HG03060 (cell line): ENCODE measurements around the gene ZNF57.
A peak's percentile ranks its signal among the peaks of the same experiment; 100 is the strongest.
"Not testable (repeated sequence)": the region's sequence is repeated elsewhere in the genome, so short reads cannot be mapped to it uniquely, and the experiment has no call there.

Experiments used
- ATAC-seq: cut with Tn5 transposase; IDR thresholded peaks from one replicate; pipeline ENCODE4 v1.9.1; 2021; ENCODE audit warnings: low read depth, moderate number of reproducible peaks; ENCODE audit not compliant: unreplicated experiment

The ZNF57 gene

DNA sequence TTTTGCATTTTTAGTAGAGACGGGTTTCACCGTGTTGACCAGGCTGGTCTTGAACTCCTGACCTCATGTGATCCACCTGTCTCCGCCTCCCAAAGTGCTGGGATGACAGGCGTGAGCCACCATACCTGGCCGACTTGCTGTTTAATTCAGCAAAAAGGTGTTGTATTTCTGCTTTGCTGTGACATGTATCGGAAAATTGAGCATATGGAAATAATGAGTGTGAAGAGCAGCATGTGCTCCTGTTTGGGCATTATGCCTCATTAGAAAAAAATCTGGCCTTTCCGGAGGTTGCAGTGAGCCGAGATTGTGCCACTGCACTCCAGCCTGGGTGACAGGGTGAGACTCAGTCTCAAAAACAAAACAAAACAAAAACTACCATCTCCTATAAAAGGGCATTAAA is 10.2 kb upstream of the ZNF57 start:
- ATAC-seq, result not testable (repeated sequence)

DNA sequence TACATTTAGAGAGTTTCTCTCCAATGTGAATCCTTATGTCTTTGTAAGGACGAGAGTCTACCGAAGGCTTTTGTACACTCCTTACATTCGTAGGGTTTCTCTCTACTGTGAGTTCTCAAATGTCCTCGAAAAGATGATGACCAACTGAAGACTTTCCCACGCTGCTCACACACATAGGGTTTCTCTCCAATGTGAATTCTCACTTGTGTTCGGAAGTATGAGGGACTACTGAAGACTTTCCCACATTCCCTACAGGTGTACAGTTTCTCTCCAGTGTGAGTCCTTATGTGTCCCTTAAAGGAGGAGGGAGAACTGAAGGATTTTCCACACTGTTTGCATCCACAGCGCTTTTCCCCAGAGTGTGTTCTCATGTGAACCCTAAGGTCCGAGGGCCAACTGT is 4.0 kb upstream of the ZNF57 start:
- no peak for ATAC-seq

DNA sequence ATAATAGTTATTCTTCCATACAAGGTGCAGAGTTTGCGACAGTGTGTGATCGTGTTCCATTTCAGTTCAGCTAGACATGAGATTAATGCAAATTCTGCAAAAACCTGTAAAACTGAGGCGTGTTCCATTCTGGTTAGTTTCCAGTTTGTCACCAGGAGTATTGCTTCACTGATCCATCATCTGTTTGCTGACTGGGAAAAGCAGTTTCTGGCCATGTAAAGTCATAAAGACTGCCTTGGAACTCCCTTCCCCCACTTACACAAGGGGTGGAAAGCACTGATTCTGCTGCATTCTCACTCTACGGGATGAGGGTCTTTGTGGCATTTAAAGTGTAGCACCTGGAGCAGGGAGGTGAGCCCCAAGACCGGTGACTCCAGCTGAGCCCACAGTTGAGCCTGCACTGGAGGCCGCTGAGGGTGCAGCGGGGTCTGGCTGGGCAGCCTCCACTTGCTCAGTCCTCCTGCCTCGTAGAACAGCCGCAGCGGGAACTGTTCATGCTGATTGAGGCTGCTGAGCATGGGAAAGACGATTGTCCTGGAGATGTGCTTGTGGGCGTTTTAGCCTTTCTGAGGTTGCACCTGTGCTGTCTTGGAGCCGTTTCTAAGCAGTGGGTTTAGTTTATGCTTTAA is 2.0 kb downstream of the ZNF57 start:
- no peak for ATAC-seq

DNA sequence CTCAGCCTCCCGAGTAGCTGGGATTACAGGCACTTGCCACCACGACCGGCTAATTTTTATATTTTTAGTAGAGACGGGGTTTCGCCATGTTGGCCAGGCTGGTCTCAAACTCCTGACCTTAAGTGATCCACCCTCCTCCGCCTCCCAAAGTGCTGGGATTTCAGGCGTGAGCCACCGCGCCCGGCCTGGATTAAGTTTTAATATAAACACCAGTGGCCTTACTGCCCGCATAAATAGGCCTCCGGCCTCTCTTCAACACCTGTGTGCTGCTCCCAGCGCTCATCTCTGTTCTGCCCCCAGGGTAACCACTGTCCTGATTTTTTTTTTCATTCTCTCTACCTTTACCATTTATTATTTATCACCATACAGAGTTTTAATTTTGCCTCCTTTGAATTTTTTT is 2.6 kb downstream of the ZNF57 start:
- ATAC-seq, result not testable (repeated sequence)

DNA sequence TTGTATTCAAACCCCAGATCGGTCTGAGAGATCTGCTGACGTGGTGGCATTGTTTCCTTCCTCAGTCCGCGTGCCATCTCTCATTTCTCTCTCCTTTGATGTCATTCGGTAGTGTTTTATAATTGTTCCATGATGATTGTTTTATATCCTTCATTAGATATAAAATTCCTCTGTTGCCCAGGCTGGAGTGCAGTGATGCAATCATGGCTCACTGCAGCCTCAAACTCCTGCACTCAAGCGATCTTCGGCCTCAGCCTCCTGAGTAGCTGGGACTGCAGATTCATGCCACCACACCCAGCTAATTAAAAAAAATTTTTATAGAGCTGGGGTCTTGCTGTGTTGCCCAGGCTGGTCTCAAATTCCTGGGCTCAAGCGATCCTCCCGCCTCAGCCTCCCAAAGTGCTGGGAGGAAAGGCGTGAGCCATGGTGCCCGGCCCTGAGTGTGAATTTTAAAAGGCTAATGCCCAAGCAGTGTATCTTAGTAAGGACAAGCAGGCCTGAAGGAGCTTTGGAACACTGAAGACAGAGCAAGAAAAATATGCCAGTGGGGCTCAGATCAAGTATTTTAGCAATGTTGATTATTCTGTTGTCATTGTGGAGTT is 5.3 kb downstream of the ZNF57 start:
- no peak for ATAC-seq

DNA sequence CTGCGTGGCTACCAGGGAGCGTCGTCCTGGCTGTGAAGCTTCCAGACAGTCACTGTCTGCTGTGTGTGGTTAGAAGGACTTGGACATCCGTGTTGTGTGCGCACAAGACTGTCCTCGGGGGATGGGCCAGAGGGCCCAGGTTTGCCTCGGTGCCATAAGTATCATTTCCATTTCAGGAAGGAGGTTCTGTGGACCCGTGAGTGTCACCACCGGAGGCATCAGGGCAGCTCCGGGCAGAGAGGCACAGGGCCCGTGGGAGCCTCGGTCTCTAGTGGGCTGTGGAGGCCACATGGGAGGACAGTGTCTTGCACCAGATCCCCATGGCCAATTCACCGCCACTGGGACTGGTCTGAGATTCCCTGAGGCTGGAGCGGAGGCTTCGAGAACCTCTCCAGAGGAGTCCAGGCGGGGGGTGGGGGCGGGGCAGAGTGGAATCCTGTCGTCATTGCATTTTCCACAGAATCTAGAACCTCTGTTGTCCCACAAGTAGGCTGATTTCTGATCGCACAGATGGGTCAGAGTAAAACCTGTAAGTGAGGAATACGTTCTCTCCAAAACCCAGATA is 6.0 kb downstream of the ZNF57 start:
- ATAC-seq, result no peak

DNA sequence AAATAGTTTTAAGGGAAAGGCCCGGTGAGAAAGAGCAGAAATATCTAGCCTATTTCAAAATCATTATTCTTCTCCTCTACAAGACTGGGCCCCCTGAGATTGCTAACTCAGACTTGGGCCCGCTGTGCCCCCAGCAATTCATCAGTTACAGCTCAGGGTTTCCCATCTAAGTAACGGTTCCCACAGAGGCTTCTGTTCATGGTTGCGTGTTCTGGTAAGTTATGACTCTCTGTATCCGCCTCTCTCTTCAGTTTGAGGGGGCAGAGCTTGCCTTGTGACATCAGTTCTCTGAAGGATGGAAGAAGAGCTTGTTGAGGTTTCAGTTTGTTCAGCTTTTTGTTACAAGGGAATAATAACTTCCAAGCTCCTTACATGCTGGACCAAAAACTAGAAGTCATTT is 11.6 kb downstream of the ZNF57 start:
- ATAC-seq, result no peak

DNA sequence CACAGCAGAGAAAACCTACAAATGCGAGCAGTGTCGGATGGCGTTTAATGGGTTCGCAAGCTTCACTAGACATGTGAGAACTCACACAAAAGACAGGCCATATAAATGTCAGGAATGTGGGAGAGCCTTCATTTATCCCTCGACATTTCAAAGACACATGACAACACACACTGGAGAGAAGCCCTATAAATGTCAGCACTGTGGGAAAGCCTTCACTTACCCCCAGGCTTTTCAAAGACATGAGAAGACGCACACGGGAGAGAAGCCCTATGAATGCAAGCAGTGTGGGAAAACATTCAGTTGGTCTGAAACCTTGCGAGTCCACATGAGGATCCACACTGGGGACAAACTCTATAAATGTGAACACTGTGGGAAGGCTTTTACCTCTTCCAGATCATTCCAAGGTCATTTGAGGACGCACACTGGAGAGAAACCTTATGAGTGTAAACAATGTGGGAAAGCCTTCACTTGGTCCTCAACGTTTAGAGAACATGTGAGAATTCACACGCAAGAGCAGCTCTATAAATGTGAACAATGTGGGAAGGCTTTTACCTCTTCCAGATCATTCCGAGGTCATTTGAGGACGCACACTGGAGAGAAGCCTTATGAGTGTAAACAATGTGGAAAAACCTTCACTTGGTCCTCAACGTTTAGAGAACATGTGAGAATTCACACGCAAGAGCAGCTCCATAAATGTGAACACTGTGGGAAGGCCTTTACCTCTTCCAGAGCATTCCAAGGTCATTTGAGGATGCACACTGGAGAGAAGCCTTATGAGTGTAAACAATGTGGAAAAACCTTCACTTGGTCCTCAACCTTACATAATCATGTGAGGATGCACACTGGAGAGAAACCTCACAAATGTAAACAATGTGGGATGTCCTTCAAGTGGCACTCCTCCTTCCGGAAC is 16.8 kb downstream of the ZNF57 start:
- ATAC-seq, result no peak

DNA sequence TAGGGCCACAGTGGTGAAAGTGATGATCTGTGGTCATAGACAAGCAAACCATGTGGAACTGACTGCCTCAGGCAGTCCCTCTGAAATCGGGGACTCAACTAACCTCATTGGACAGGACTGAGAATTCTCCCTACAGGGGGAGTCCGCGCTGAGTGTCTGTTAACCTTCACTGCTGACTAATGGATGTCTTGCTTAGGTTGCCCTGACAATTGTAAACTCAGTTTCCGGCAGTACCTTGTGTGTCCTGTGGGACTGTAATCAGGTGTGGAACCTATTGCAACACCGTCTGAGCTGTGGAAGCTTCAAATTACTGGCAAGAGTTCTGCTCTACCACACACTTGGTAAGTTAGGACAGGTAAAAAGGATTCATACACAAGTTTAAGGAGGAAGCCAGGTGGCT is 22.3 kb downstream of the ZNF57 start:
- ATAC-seq, result no peak

DNA sequence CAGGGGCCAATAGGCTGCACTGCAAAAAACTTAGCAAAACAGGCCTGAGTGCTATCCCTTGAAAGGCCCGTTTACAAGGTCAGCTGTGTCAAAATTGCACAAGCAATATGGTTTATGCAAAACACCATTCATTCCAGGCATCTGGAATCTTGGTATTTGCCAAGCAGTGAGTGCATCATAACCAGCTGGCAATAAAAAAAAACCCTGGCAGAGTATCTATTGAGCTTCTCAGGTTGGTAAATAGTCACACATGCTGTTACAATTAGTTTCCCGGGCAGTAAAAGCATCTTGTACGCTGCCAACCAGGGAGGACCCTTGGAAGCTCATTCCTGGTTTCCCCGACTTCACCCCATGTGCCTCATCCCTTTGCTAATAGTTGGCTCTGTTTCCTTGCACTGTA is 22.8 kb downstream of the ZNF57 start:
- no peak for ATAC-seq

DNA sequence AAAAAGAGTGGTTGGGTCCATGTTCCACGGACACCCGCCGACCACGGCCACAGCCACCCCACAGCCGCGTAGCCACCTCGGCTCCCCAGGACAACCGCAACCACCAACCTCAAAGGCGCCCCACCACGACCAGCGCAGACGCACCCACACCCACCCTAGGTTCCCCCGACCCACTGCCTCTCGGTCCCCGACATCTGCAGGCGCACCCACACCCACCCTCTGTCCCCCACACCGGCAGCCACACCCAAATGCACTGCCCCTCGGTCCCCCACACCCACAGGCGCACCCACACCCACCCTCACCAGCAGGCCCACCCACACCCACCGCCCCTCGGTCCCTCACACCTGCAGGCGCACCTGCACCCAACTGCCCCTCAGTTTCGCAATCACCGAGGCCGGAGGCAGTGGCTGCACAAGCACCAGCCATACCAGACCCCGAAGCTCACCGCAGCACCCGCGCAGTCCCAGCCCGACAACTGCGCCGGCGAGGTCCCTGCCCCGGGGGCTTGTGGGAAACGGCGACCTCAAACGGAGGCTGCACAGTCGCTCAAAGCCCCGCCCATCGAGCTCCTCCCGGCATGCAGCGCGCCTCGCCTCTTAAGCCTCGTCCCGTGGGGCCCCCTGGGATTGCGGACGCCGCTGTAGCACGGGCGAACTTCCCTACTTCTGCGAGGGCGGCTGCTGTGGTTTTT is 25.8 kb downstream of the ZNF57 start:
- ATAC-seq, result no peak

DNA sequence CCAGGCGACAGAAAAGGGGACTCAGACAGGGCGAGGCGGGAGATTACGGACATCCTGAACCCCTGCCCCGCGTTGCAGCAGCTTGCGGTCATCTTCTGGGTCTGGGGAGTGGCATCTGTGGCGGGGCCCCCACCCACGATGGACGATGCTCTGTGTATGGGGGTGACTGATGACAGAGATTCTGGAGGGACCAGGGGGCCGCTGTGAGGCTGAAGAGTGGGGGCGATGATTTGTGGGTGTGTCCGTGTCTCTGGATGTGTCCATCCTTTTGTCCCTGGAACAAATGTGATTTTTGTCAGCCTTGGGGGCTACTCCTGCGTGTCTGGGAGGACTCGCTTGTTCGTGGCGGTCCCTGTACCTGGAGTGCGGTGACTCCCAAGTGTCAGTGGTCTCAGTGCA is 26.3 kb downstream of the ZNF57 start:
- ATAC-seq, result no peak

DNA sequence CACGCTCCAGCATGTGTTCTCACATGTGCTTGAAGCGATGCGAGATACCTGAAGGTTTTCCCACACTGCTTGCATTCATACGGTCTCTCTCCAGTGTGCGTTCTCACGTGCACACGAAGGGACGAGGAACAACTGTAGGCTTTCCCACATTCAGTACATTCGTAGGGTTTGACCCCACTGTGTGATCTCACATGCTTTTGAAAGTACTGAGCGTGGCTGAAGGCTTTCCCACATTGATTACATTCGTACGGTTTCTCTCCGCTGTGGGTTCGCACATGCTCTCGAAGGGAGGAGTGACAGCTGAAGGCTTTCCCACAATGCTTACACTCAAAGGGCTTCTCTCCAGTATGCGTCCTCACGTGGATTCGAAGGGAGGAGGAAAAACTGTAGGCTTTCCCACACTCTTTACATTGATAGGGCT is 32.8 kb downstream of the ZNF57 start:
- ATAC-seq, result no peak

DNA sequence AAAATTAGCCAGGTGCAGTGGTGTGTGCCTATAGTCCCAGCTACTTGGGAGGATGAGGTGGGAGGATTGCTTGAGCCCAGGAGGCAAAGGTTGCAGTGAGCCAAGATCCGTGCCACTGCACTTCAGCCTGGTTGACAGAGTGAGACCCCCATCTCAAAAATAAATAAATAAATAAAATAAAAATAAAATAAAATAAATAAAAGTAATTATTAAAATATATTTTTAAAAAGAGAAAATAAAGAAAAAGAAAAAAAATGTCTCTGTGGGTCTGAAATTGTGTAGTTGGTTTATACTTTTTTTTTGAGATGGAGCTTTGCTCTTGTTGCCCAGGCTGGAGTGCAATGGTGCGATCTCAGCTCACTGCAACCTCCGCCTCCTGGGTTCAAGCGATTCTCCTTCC is 35.1 kb downstream of the ZNF57 start:
- ATAC-seq, result not testable (repeated sequence)

DNA sequence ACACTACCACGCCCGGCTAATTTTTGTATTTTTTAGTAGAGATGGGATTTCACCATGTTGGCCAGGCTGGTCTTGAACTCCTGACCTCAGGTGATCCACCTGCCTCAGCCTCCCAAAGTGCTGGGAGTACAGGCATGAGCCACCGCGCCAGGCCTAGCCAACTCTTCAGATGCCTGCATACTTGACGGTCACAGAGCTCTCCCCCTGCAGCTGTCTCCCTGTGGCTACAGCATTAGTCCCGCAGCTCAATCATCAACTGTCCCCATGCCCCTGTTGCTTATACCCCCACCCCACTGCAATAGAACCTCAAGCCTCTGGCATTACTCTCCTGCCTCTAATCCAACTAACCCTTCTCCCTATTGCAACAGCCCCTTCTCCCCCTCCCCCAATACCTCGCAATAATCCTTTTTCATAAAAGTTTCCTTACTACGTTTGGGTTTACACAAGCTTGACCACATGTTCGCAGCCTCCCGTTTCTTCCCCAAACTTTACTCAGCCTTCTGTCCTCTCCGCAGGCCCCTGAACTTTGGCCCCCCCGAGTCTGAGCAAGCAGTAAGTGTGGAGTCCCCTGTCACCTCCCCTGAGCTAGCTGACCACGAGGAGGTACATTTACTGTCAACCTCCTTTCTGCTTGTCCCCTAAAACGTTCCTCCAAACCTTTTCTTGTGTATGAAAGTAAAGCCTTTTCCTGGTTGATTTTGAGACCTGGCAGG is 42.4 kb downstream of the ZNF57 start:
- ATAC-seq, result no peak

DNA sequence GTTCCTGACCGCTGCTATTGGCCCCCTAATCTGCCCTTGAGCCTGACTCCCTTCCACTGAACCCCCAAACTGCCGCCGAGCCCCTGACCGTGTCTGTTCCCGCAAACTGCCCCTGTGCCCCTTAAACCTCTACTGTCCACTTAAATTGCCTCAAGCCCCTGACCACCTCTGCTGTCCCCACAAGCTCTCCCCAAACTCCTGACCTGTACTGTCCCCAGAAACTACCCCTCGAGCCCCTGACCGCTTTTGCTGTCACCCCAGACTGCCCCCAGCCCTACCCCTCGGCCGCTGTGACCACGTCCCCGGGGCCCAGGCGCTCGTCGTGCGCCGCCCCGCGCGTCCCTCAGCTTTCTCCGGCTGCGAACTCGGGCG is 43.7 kb downstream of the ZNF57 start:
- ATAC-seq, result no peak

DNA sequence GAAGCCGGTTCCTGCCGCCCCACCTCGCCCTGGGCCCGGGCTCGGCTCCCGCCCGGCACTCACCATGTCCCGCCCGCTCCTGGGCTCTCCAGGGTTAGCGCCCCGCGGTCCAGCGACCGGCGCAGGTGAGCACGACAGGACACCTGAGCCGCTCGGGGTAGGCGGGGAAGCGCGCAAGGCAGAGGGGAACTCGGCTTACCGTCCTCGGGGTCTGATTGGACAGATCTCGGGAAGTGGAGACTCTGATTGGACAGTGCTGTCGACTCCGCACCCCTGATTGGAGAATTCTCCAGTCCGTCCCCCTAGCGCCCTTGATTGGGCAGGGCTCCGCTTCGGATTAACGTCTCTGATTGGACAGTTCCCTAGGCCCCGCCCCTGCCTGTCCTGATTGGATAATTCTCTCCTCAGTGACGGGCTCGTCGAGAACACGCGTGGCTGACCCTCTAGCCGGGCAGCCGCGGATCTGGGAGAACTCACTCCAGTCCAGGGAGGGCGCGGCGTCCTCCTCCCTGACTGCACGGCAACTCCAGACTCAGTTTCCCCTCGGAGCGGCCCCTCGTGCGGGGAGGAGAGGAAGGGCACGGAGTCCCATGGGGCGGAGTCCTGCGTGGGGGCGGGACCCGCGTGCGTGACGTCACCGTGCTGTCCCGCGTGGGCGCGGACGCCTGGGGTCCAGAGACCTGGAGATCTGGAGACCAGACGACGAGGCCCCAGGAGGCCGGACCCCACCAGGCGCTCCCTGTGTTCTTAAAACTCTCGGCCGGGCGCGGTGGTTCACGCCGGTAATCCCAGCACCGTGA is 44.2 kb downstream of the ZNF57 start, which contains the start of gene ZNF77:
Gene ZNF77 (minus strand): TSS at position 197 of the 800 bp plus-strand sequence. CDS start 131 bp downstream, at position 66.
- ATAC-seq, result peak; percentile 94

DNA sequence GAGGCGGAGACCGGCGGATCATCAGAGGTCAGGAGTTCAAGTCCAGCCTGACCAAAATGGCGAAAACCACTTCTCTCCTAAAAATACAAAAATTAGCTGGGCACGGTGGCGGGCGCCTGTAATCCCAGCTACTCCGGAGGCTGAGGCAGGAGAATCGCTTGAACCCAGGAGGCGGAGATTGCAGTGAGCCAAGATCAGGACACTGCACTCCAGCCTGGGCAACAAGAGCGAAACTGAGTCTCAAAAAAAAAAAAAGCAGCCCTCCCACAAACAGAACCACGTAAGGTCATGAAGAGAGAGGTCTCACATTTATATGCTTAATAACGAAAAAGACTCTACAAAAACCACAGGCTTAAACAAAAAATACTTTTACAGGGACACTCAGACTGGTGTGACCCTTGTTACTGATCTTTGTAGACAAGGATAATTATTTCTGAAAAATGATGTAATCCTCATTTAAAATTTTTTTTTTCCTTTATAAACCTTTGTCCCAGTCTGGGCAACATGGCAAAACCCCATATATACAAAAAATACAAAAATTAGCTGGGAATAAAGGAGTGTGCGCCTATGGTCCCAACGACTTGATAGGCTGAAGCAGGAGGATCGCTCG is 45.0 kb downstream of the ZNF57 start:
- ATAC-seq, result no peak

DNA sequence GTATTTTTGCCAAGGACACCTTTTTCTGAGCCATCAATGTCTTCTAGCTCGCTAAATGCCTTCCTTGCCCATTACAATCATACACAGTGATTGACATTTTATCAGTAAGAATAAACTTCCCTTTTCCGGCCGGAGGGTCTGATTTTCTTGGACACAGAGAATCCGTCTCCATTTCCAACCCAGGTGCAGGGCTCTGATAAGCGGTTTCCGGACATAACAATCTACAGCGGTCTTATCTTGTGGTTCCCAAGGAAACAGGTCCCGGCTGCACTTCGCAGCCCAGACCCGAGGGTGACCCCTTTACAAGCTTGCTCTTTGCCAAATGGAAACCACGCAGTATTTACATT is 49.2 kb downstream of the ZNF57 start:
- no peak for ATAC-seq
